Placental epithelial cell (primary cell): ENCODE measurements around the gene IVD. TPM values are rescaled to one million over a fixed set of nuclear protein-coding genes. Genes with fewer than 3 reads are reported as not detected.

Experiments used
- total RNA-seq: library from RNA; depleted of rRNA; stranded (reverse); fragments of >200 nt; gene quantifications from 2 replicates; pipeline ENCODE4 v1.2.3, GENCODE V29; 2012

IVD gene
- 18.1 and 21.1 TPM in 2 replicates for total RNA-seq

DNA sequence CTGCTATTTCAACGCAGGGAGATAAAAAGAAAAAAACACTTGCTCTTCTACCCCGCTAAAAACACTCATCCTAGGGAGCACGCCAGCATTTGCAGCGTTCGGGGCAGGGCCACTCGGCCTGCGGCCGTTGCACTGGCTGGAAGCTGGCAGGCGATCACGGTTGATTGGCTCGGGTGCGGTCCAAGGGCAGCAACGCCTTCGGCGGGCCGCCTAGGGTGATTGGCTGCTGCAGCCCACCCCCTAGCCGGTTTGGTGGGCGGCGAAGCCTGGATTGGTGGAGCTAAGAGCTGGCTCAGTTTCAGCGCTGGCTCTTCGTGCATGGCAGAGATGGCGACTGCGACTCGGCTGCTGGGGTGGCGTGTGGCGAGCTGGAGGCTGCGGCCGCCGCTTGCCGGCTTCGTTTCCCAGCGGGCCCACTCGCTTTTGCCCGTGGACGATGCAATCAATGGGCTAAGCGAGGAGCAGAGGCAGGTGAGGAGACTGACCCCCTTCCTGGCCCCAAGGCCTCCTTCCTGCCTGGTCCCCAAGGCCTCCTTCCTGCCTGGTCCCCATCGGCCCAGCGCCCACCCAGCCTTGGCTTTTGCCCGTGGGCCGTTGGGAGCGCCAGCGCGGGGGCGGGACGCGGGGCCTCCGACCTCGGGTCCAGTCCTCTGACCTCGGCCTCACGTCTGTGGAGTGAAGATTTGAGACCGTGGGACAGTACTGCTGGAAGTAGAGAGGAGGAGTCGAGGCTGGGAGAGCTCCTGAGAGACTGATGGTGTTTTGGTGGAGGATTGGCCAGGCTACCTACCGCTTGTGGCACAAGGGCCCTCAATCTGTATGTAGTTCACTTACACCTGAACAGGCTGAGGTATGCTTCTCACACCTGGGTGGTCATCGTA, at the start of gene IVD:
Gene IVD, plus strand, starts transcription at position 295 of the 881 bp plus-strand sequence. Its CDS starts 33 bp downstream, at position 328.

DNA sequence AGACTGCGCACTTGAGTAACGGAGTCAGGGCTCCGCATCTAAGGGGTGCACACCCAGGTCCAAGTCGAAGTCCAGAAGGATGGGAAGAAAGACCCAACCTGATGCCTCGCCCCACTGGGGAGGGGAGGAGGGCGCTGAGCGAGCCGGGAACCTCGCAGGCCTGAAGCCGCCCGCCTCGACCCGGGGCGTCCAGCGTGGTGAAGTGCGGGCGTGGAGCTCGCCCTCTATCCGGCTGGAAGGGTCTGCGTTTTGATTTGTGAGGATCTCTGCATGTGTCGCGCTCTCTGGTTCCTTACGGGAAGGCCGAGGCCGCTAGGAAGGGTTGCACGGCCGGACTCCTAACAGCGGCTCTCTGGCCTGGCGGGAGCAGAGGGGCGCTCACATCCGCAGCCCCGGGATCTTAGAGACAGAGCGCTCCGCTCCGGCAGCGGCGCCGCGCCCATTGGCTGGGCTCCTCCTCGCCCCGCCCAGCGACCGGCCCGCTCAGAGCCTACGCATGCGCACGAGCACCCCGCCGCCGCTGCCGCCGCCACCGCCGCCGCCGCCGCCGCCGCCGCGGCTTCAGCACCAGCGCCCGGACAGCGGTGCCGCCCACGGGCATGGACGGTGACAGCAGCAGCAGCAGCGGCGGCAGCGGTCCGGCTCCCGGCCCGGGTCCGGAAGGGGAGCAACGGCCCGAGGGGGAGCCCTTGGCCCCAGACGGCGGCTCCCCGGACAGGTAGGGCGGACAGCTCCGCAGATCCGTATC, 47.7 kb upstream of the IVD start, which contains the start of gene DISP2:
Gene DISP2, plus strand, starts transcription at position 497 of the 748 bp plus-strand sequence. Its CDS starts 103 bp downstream, at position 600.

GRCh38 chr15:40382580-40383456, 22.8 kb upstream of the IVD start, which contains the start of gene KNSTRN:
KNSTRN (plus strand) TSS chr15:40382721; CDS start chr15:40382836, 115 bp downstream.

DNA sequence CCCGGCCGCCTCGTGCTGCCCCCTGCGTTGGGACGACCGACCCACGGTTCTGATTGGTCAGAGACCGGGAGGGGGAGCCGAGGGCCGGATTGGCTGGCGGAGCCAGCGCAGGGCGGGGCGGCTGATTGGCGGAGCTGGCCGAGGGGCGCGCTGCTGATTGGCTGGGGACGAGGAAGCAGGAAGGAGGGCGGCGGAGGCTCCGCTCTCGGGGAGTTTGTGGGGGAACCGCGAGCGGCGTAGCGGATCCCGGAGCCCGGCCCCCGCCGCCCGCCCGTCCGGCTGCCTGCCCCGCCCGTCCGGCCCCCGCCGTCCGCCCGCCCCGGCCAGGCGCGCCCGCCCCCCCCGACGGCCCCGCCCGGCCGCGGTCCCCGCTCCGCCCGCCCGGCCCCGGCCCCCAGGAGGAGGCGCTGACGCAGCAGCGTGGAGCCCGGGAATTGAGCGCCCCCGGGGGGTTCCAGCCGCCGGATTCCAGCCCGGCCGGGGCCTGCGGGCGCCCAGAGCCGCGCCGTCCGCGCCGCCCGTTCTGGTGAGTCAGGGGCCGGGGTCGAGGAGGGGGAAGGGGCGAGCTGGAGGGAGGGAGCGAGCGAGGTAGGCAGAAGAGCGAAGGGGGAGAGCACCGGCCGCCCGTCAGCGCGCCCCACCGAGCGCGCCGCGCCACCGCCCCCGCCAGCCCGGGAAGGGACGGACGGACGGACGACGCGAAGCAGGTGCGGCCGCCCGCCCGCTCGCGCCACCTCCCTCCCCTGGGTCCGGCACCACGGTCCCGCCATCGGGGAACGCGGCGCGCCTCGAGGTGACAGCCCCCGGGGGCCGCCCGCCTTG, 35.4 kb downstream of the IVD start, which contains the start of gene BAHD1:
Gene BAHD1, plus strand, starts transcription at position 211 of the 822 bp plus-strand sequence. CDS start 17,512 bp downstream, outside the sequence.

GRCh38 chr15:40470423-40471104, 65.0 kb downstream of the IVD start, which contains the start of gene CHST14:
CHST14 (plus strand) TSS chr15:40470984; CDS start chr15:40471214, 230 bp downstream.

Other genes with a start within 250 kb of the IVD start
- 3.9 and 8.4 TPM in 2 replicates for gene BUB1B, start 244.7 kb upstream of the IVD start, total RNA-seq
- 0.54 and 0.79 TPM in 2 replicates for gene PAK6, start 166.7 kb upstream of the IVD start, total RNA-seq
- not detected in 2 replicates for gene ANKRD63, start 122.7 kb upstream of the IVD start, total RNA-seq
- 0.22 and 1.2 TPM in 2 replicates for gene PLCB2, start 97.9 kb upstream of the IVD start, total RNA-seq
- gene INAFM2, start 82.1 kb upstream of the IVD start, total RNA-seq, result 6.7 and 9.1 TPM in 2 replicates
- 23.6 and 34.8 TPM in 2 replicates for gene CCDC9B, start 64.9 kb upstream of the IVD start, total RNA-seq
- not detected in 2 replicates for gene PHGR1, start 54.8 kb upstream of the IVD start, total RNA-seq
- 0.39 and 2.2 TPM in 2 replicates for gene DISP2, start 47.6 kb upstream of the IVD start, total RNA-seq
- 14.5 and 15.8 TPM in 2 replicates for gene KNSTRN, start 23.1 kb upstream of the IVD start, total RNA-seq
- gene BAHD1, start 35.2 kb downstream of the IVD start, total RNA-seq, result 14.5 and 17.3 TPM in 2 replicates
- gene CHST14, start 65.2 kb downstream of the IVD start, total RNA-seq, result 18.5 and 20.4 TPM in 2 replicates
- 20.0 and 38.9 TPM in 2 replicates for gene CCDC32, start 159.2 kb downstream of the IVD start, total RNA-seq
- 9.4 and 14.6 TPM in 2 replicates for gene RPUSD2, start 163.5 kb downstream of the IVD start, total RNA-seq
- gene KNL1, start 188.5 kb downstream of the IVD start, total RNA-seq, result 3.9 and 10.8 TPM in 2 replicates